Keratinocyte (primary cell): ENCODE data around the gene RBFOX2.

Experiments
- EZH2 ChIP-seq: IDR thresholded peaks from one replicate; pipeline ENCODE4 v1.6.1; 2012; ENCODE audit warnings: inconsistent platforms, mild to moderate bottlenecking, low read length, moderate library complexity
- TF ChIP-seq, protein P1 (sequence below), 3 experiments: IDR thresholded peaks in 1 of 3; conservative IDR thresholded peaks in 1 of 3; optimal IDR thresholded peaks in 1 of 3; 2 replicates in 2 of 3; 3 replicates in 1 of 3; pipeline versions ENCODE3 to v1.5.1; 2011; ENCODE audit warnings: low read length in 3 of 3, mild to moderate bottlenecking in 3 of 3, moderate library complexity in 2 of 3, control low read depth in 1 of 3, inconsistent platforms in 1 of 3; ENCODE audit not compliant: insufficient read depth in 2 of 3; ENCODE audit errors: extremely low read depth in 1 of 3

DNA sequence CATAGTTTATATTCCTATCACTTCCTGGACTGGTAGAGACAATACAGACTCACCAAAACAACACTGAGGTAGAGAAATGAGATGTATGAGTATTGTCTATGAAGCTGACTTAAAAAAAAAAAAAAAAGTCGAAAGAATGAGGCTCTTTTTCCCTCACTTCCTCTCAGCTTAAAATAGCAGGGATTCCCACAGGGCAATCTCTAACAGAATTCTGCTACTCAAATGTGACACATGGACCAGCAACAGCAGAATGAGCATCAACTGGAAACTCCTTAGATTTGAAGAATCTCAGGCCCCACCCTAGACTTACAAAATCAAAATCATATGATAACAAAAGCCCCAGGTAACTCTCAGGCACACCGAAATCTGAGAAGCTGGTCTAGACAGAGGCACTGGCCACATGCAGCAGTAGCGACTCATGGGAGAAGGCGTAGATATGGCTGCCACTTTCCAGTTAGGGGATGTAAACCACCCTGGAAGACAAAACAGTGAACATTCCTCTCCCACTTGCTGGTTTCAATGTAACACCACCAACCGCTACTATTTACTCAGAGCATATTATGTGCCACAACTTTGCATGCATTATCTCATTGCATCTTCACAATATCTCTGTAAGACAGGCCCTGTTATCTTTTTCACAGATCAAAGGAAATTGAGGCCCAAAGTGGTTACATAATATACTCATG is 128.0 kb downstream of the RBFOX2 start:
- TF ChIP-seq, protein P1, sequence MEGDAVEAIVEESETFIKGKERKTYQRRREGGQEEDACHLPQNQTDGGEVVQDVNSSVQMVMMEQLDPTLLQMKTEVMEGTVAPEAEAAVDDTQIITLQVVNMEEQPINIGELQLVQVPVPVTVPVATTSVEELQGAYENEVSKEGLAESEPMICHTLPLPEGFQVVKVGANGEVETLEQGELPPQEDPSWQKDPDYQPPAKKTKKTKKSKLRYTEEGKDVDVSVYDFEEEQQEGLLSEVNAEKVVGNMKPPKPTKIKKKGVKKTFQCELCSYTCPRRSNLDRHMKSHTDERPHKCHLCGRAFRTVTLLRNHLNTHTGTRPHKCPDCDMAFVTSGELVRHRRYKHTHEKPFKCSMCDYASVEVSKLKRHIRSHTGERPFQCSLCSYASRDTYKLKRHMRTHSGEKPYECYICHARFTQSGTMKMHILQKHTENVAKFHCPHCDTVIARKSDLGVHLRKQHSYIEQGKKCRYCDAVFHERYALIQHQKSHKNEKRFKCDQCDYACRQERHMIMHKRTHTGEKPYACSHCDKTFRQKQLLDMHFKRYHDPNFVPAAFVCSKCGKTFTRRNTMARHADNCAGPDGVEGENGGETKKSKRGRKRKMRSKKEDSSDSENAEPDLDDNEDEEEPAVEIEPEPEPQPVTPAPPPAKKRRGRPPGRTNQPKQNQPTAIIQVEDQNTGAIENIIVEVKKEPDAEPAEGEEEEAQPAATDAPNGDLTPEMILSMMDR (optimal IDR thresholded peaks at IDR 0.05 in 1 of 3, IDR thresholded peaks at IDR 0.05 in 1 of 3, conservative IDR thresholded peaks at IDR 0.05 in 1 of 3; ENCODE audit: extremely low read depth in 1 of 3, insufficient read depth in 2 of 3, low read length in 3 of 3), result no peak
- no peak for TF ChIP-seq EZH2
